Mesenchymal stem cell (in vitro differentiated cells and primary cell): ENCODE measurements around the gene AFG1L.

ENCODE experiments used
- DNase-seq: peaks from one replicate; pipeline ENCODE4 v3.0.0-alpha.2; 2013
- H2AFZ ChIP-seq: one replicate; pipeline ENCODE4 v1.6.1; 2013; ENCODE audit warnings: low read depth, mild to moderate bottlenecking, control low read depth, inconsistent platforms, low read length, moderate library complexity
- H2AK5ac ChIP-seq: 2 replicates; pipeline ENCODE4 v1.6.1; 2013; ENCODE audit warnings: low read length, moderate library complexity, mild to moderate bottlenecking, inconsistent platforms; ENCODE audit not compliant: severe bottlenecking
- H2BK120ac ChIP-seq: one replicate; pipeline ENCODE4 v1.6.1; 2013; ENCODE audit warnings: low read depth, mild to moderate bottlenecking, inconsistent platforms, low read length, moderate library complexity
- H2BK12ac ChIP-seq, 2 experiments: one replicate each; pipeline ENCODE4 v1.6.1; 2013; ENCODE audit warnings: inconsistent platforms in 2 of 2, low read length in 2 of 2, mild to moderate bottlenecking in 2 of 2, moderate library complexity in 2 of 2, control low read depth in 1 of 2
- H2BK15ac ChIP-seq: one replicate; pipeline ENCODE4 v1.6.1; 2013; ENCODE audit warnings: mild to moderate bottlenecking, low read depth, inconsistent platforms; ENCODE audit not compliant: poor library complexity, severe bottlenecking
- H2BK5ac ChIP-seq: 2 replicates; pipeline ENCODE4 v1.6.1; 2013; ENCODE audit warnings: low read depth, mild to moderate bottlenecking, low read length, control low read depth, inconsistent platforms; ENCODE audit not compliant: poor library complexity, severe bottlenecking
- H3K14ac ChIP-seq, 2 experiments: one replicate each; pipeline ENCODE4 v1.6.1; 2013; ENCODE audit warnings: inconsistent platforms in 2 of 2, low read length in 2 of 2, control low read depth in 1 of 2, mild to moderate bottlenecking in 1 of 2, moderate library complexity in 1 of 2
- H3K18ac ChIP-seq, 2 experiments: one replicate each; pipeline ENCODE4 v1.6.1; 2013; ENCODE audit warnings: inconsistent platforms in 2 of 2, low read length in 2 of 2, control low read depth in 1 of 2, low read depth in 1 of 2, mild to moderate bottlenecking in 1 of 2
- H3K23ac ChIP-seq, 2 experiments: one replicate each; pipeline ENCODE4 v1.6.1; 2013; ENCODE audit warnings: inconsistent platforms in 2 of 2, low read length in 2 of 2, mild to moderate bottlenecking in 2 of 2, moderate library complexity in 2 of 2, control low read depth in 1 of 2
- H3K27ac ChIP-seq: 2 replicates; pipeline ENCODE4 v1.5.1; 2013; ENCODE audit warnings: mild to moderate bottlenecking, moderate library complexity, low read length, control low read depth, inconsistent platforms; ENCODE audit not compliant: poor library complexity, severe bottlenecking
- H3K27me3 ChIP-seq, 2 experiments: 2 replicates each; pipeline versions ENCODE4 v1.6.1 to v1.7.0; 2013; ENCODE audit warnings: low read length in 2 of 2, mild to moderate bottlenecking in 2 of 2, moderate library complexity in 2 of 2, control low read depth in 1 of 2, inconsistent platforms in 1 of 2; ENCODE audit not compliant: control insufficient read depth in 1 of 2, insufficient read depth in 1 of 2
- H3K36me3 ChIP-seq, 2 experiments: 2 replicates each; pipeline versions ENCODE4 v1.6.1 to v1.7.0; 2013; ENCODE audit warnings: low read length in 2 of 2, control low read depth in 1 of 2, inconsistent platforms in 1 of 2, low read depth in 1 of 2, mild to moderate bottlenecking in 1 of 2; ENCODE audit not compliant: insufficient read depth in 2 of 2, control insufficient read depth in 1 of 2
- H3K4ac ChIP-seq, 2 experiments: one replicate each; pipeline ENCODE4 v1.6.1; 2013; ENCODE audit warnings: inconsistent platforms in 2 of 2, low read length in 2 of 2, mild to moderate bottlenecking in 2 of 2, moderate library complexity in 2 of 2, control low read depth in 1 of 2, low read depth in 1 of 2
- H3K4me1 ChIP-seq: 2 replicates; pipeline ENCODE4 v1.6.1; 2013; ENCODE audit warnings: low read depth, low read length, control low read depth; ENCODE audit not compliant: control insufficient read depth, insufficient read depth
- H3K4me2 ChIP-seq: 2 replicates; pipeline ENCODE4 v1.6.1; 2013; ENCODE audit warnings: low read length, mild to moderate bottlenecking, inconsistent platforms; ENCODE audit not compliant: poor library complexity, severe bottlenecking
- H3K4me3 ChIP-seq, 2 experiments: 2 replicates each; pipeline versions ENCODE4 v1.5.1 to v1.7.0; 2013; ENCODE audit warnings: low read length in 2 of 2, mild to moderate bottlenecking in 2 of 2, control low read depth in 1 of 2, low read depth in 1 of 2; ENCODE audit not compliant: insufficient read depth in 1 of 2
- H3K79me1 ChIP-seq: replicated peaks from 2 replicates; pipeline ENCODE4 v1.6.1; 2013; ENCODE audit warnings: mild to moderate bottlenecking, control low read depth, low read length, inconsistent platforms; ENCODE audit not compliant: poor library complexity, severe bottlenecking
- H3K9ac ChIP-seq: 2 replicates; pipeline ENCODE4 v1.7.0; 2013; ENCODE audit warnings: mild to moderate bottlenecking, low read length, moderate library complexity
- H3K9me3 ChIP-seq: 2 replicates; pipeline ENCODE4 v1.7.0; 2013; ENCODE audit warnings: mild to moderate bottlenecking, low read length; ENCODE audit not compliant: control insufficient read depth
- H4K8ac ChIP-seq: one replicate; pipeline ENCODE4 v1.6.1; 2013; ENCODE audit warnings: inconsistent platforms, mild to moderate bottlenecking, low read length, moderate library complexity
- H4K91ac ChIP-seq: one replicate; pipeline ENCODE4 v1.6.1; 2013; ENCODE audit warnings: mild to moderate bottlenecking, low read length, inconsistent platforms
- WGBS: methylation state at CpG from one replicate; pipeline ENCODE4 v1.1.7; 2013; ENCODE audit warnings: mixed read lengths; 5-methylcytosine and 5-hydroxymethylcytosine counted together

Gene AFG1L

GRCh38 chr6:108355120-108355519 lies 60.3 kb downstream of the AFG1L start:
- WGBS, result 91% methylated on average over 1 of the region's 2 CpGs

GRCh38 chr6:108355890-108356289 lies 61.0 kb downstream of the AFG1L start:
- H4K8ac ChIP-seq, result no peak overlapping the region
- WGBS, result 100% methylated on average over 1 of the region's 2 CpGs

More at GRCh38 chr6:108355120-108355519, 60.3 kb downstream of the AFG1L start:
- Histone ChIP-seq H2AK5ac (no peak overlapping the region), H3K23ac (no peak overlapping the region), H3K36me3 (peaks cover 0 to 3% of the 10 kb centered on the region in 2 experiments), H4K91ac (no peak overlapping the region), H3K4me3 (no peak overlapping the region), H2BK120ac (no peak overlapping the region), H3K4ac (no peak overlapping the region), H3K9me3 (no peaks in the 10 kb centered on the region), H3K27ac (no peak overlapping the region), H2AFZ (no peak overlapping the region), H3K9ac (no peak overlapping the region), H2BK15ac (no peak overlapping the region), H4K8ac (no peak overlapping the region), H3K14ac (no peak overlapping the region), H3K4me1 (peaks cover 6% of the 10 kb centered on the region), H2BK5ac (no peak overlapping the region), H3K18ac (no peak overlapping the region), H2BK12ac (no peak overlapping the region), H3K27me3 (no peaks in the 10 kb centered on the region), H3K79me1 (no peaks in the 10 kb centered on the region), H3K4me2 (no peak overlapping the region)
- DNase-seq, result no peak

GRCh38 chr6:108359901-108360882 lies 65.3 kb downstream of the AFG1L start:
- 80% methylated on average over 1 of the region's 5 CpGs for WGBS
- no peak overlapping the region for H3K14ac ChIP-seq

More at GRCh38 chr6:108355890-108356289, 61.0 kb downstream of the AFG1L start:
- Histone ChIP-seq H2BK120ac (no peak overlapping the region), H3K4ac (no peak overlapping the region), H2AFZ (no peak overlapping the region), H3K27me3 (no peaks in the 10 kb centered on the region), H3K4me2 (no peak overlapping the region), H3K36me3 (peaks cover 0 to 3% of the 10 kb centered on the region in 2 experiments), H2AK5ac (no peak overlapping the region), H2BK15ac (no peak overlapping the region), H3K23ac (no peak overlapping the region), H3K79me1 (no peaks in the 10 kb centered on the region), H3K4me1 (peaks cover 6% of the 10 kb centered on the region), H2BK5ac (no peak overlapping the region), H2BK12ac (no peak overlapping the region), H4K91ac (no peak overlapping the region), H3K4me3 (no peak overlapping the region), H3K18ac (no peak overlapping the region), H3K27ac (no peak overlapping the region), H3K9me3 (no peaks in the 10 kb centered on the region), H3K14ac (no peak overlapping the region), H3K9ac (no peak overlapping the region)
- DNase-seq, result no peak

GRCh38 chr6:108360919-108361311 lies 66.1 kb downstream of the AFG1L start:
- no peak overlapping the region for H2BK12ac ChIP-seq
- no peak overlapping the region for H4K8ac ChIP-seq
- H2AFZ ChIP-seq, result no peak overlapping the region
- H2AK5ac ChIP-seq, result peak overlapping the region; percentile 4
- no peak overlapping the region for H2BK15ac ChIP-seq
- peaks cover 7% of the 10 kb centered on the region for H3K4me1 ChIP-seq
- H3K4me3 ChIP-seq, result no peak overlapping the region
- H3K79me1 ChIP-seq, result no peaks in the 10 kb centered on the region
- H3K9me3 ChIP-seq, result no peaks in the 10 kb centered on the region
- no peak overlapping the region for H4K91ac ChIP-seq
- H3K27me3 ChIP-seq, result no peaks in the 10 kb centered on the region
- no peak overlapping the region for H2BK5ac ChIP-seq
- H3K4ac ChIP-seq, result no peak overlapping the region
- H3K9ac ChIP-seq, result no peak overlapping the region
- DNase-seq, result no peak
- H3K4me2 ChIP-seq, result no peak overlapping the region
- H3K27ac ChIP-seq, result no peak overlapping the region
- H3K23ac ChIP-seq, result no peak overlapping the region
- H3K14ac ChIP-seq, result no peak overlapping the region
- H3K36me3 ChIP-seq, result peaks cover 0 to 3% of the 10 kb centered on the region in 2 experiments
- H3K18ac ChIP-seq, result no peak overlapping the region
- 86% methylated on average over 1 of the region's 2 CpGs for WGBS
- H2BK120ac ChIP-seq, result no peak overlapping the region

More at GRCh38 chr6:108359901-108360882, 65.3 kb downstream of the AFG1L start:
- peak; percentile 4 for DNase-seq
- H3K18ac ChIP-seq, result no peak overlapping the region
- H2BK120ac ChIP-seq, result no peak overlapping the region
- H3K4me1 ChIP-seq, result peaks cover 7% of the 10 kb centered on the region
- H2BK12ac ChIP-seq, result no peak overlapping the region
- H3K4me3 ChIP-seq, result no peak overlapping the region
- no peaks in the 10 kb centered on the region for H3K9me3 ChIP-seq
- H2AK5ac ChIP-seq, result no peak overlapping the region
- H3K9ac ChIP-seq, result no peak overlapping the region
- H2BK15ac ChIP-seq, result no peak overlapping the region
- H3K27me3 ChIP-seq, result no peaks in the 10 kb centered on the region
- H4K8ac ChIP-seq, result no peak overlapping the region
- no peak overlapping the region for H3K27ac ChIP-seq
- no peaks in the 10 kb centered on the region for H3K79me1 ChIP-seq
- no peak overlapping the region for H3K23ac ChIP-seq
- H3K36me3 ChIP-seq, result peaks cover 0 to 3% of the 10 kb centered on the region in 2 experiments
- H2AFZ ChIP-seq, result no peak overlapping the region
- H3K4ac ChIP-seq, result no peak overlapping the region
- H4K91ac ChIP-seq, result no peak overlapping the region
- no peak overlapping the region for H3K4me2 ChIP-seq
- H2BK5ac ChIP-seq, result no peak overlapping the region
